ENCODE data around the gene POFUT1. TPM values are rescaled to one million over a fixed set of nuclear protein-coding genes. Genes with fewer than 3 reads are reported as not detected.
A peak's percentile ranks its signal among the peaks of the same experiment; 100 is the strongest.

The POFUT1 gene
- total and polyA plus RNA-seq, 9 of the 15 experiments (the other 6 are each of a cell fraction or from before 2014, with no cell fraction given): 3.5 to 44.7 (median 23.5) TPM

- TF ChIP-seq PML (IDR thresholded peaks at IDR 0.05; ENCODE audit: low read length) (peak; percentile 77), GABPA (tag; conservative IDR thresholded peaks at IDR 0.05; ENCODE audit: low read depth) (peak; percentile 68), JUND (IDR thresholded peaks at IDR 0.05; ENCODE audit: borderline replicate concordance, low read depth, low read length) (peak; percentile 45; the same call in 1 of the 2 replicates), JUND (tag; IDR thresholded peaks at IDR 0.05; ENCODE audit: borderline replicate concordance, low read depth, low read length) (no peak; the same call in 2 of the 3 replicates), RREB1 (CRISPR knock-in tag; IDR thresholded peaks at IDR 0.05) (peak; percentile 77; the same call in 1 of the 2 replicates), CREB1 (IDR thresholded peaks at IDR 0.05) (peak; percentile 43; the same call in 1 of the 2 replicates), CREB1 (CRISPR knock-in tag; IDR thresholded peaks at IDR 0.05) (no peak), ZNF165 (CRISPR knock-in tag; IDR thresholded peaks at IDR 0.05; ENCODE audit: borderline replicate concordance) (no peak), SMARCA4 (IDR thresholded peaks at IDR 0.05) (0 out of 2 replicates have a peak, but pooled peaks have one; percentile 22), THAP12 (CRISPR knock-in tag; IDR thresholded peaks at IDR 0.05) (peak; percentile 99), ADNP (tag; IDR thresholded peaks at IDR 0.05) (peak; percentile 80), CBX3 (IDR thresholded peaks at IDR 0.05; ENCODE audit: borderline replicate concordance in 1 of 2, low read length in 2 of 2) (no peak), HDAC8 (tag; IDR thresholded peaks at IDR 0.05) (no peak), POLR2G (IDR thresholded peaks at IDR 0.05; ENCODE audit: low read depth, low read length) (peak; percentile 96), ZEB2 (IDR thresholded peaks at IDR 0.05) (no peak), MAFG (tag; conservative IDR thresholded peaks at IDR 0.05) (peak; percentile 48), PTBP1 (IDR thresholded peaks at IDR 0.05; ENCODE audit: low read depth, low read length) (peak; percentile 76; the same call in 1 of the 2 replicates), ETS1 (conservative IDR thresholded peaks at IDR 0.05; ENCODE audit: control insufficient read depth, low read depth, low read length) (peak; percentile 82; the same call in 1 of the 2 replicates)
Measured at GRCh38 chr20:32207626-32208498, at the start of gene POFUT1, which contains the start of gene PLAGL2 (continued).

All from K562 (cell line).